HCT116 (cell line): ENCODE results near the gene CACNB1. TPM values are rescaled to one million over a fixed set of nuclear protein-coding genes. Genes with fewer than 3 reads are reported as not detected.

Experiments
- ATAC-seq: fragments of 200-7000 bp; cut with Tn5 transposase; 2 replicates; pipeline ENCODE4 v1.9.1; 2020; ENCODE audit warnings: mild to moderate bottlenecking, moderate library complexity
- Bru-seq: library from RNA; stranded (reverse); fragments of 400-500 nt; gene quantifications from one replicate; lab custom pipeline; 2021; lab: Mats Ljungman, UMichigan
- BruChase-seq, 2 experiments: library from RNA; stranded (reverse); fragments of 400-500 nt; gene quantifications; one replicate each; lab custom pipeline; 2021; lab: Mats Ljungman, UMichigan
- BruUV-seq: library from RNA; stranded (reverse); fragments of 400-500 nt; replicated peaks from 2 replicates; lab custom pipeline; 2021; lab: Mats Ljungman, UMichigan
- CTCF ChIA-PET: fragments of 300-600 bp; sonication (Branson Sonifier 250); formaldehyde crosslinking; loops from one replicate; lab custom pipeline; 2021; ENCODE audit warnings: antibody characterized with exemption; lab: Charles Lee
- POLR2A ChIA-PET: fragments of 300-600, 350-600 bp; sonication (Branson Sonifier 250); formaldehyde crosslinking; loops from one replicate; lab custom pipeline; 2021; ENCODE audit warnings: antibody characterized with exemption; lab: Charles Lee
- RAD21 ChIA-PET, 2 experiments: fragments of 300-600 bp; sonication (Branson Sonifier 250); formaldehyde crosslinking; loops; one replicate each; lab custom pipeline; 2023; ENCODE audit warnings: low total read pairs in 2 of 2; ENCODE audit not compliant: uncharacterized antibody in 2 of 2, unreplicated experiment in 2 of 2, low non-redundant PET in 1 of 2; lab: Charles Lee
- DNase-seq: peaks from one replicate; pipeline ENCODE4 v3.0.0-alpha.2; 2010; ENCODE audit warnings: low read depth, low spot score
- H2AFZ ChIP-seq: fragments of 200-600 bp; shearing (Covaris generic), sonication (generic); 2 replicates; pipeline ENCODE4 v1.6.1; 2017; ENCODE audit warnings: low read depth, mixed run types, mixed read lengths, antibody characterized with exemption, low read length; ENCODE audit not compliant: poor library complexity, severe bottlenecking
- H3K27ac ChIP-seq: 2 replicates; pipeline ENCODE4 v1.5.1; 2012; ENCODE audit warnings: low read depth, low read length
- H3K27me3 ChIP-seq: fragments of 200-600 bp; sonication (generic); 2 replicates; pipeline ENCODE4 v1.6.1; 2016; ENCODE audit warnings: mixed run types, low read length, mixed read lengths; ENCODE audit not compliant: insufficient read depth
- H3K36me3 ChIP-seq, 2 experiments: fragments of 200-500 bp in 1 of 2; fragments of 200-600 bp in 1 of 2; sonication (Bioruptor generic) in 1 of 2; sonication (generic) in 1 of 2; 2 replicates each; pipeline versions ENCODE4 v1.5.1 to v1.6.1; 2014 to 2016; ENCODE audit warnings: low read length in 2 of 2, inconsistent platforms in 1 of 2, mixed read lengths in 1 of 2, mixed run types in 1 of 2; ENCODE audit not compliant: insufficient read depth in 2 of 2, control insufficient read depth in 1 of 2
- H3K4me1 ChIP-seq, 2 experiments: fragments of 200-600 bp in 1 of 2; sonication (generic) in 1 of 2; 2 replicates each; pipeline versions ENCODE4 v1.5.1 to v1.6.1; 2012 to 2017; ENCODE audit warnings: low read length in 2 of 2, inconsistent platforms in 1 of 2, mild to moderate bottlenecking in 1 of 2, mixed read lengths in 1 of 2, mixed run types in 1 of 2, moderate library complexity in 1 of 2; ENCODE audit not compliant: insufficient read depth in 2 of 2, control insufficient read depth in 1 of 2
- H3K4me2 ChIP-seq: fragments of 200-600 bp; sonication (generic); 2 replicates; pipeline ENCODE4 v1.6.1; 2017; ENCODE audit warnings: mixed run types, low read length, mixed read lengths
- H3K4me3 ChIP-seq, 2 experiments: fragments of 200-600 bp in 1 of 2; sonication (generic) in 1 of 2; replicated peaks in 1 of 2; 2 replicates each; pipeline ENCODE4 v1.5.1; 2011 to 2016; ENCODE audit warnings: low read length in 2 of 2, control low read depth in 1 of 2, low read depth in 1 of 2, mild to moderate bottlenecking in 1 of 2, mixed read lengths in 1 of 2, mixed run types in 1 of 2
- H3K79me2 ChIP-seq: fragments of 200-600 bp; sonication (generic); 2 replicates; pipeline ENCODE4 v1.6.1; 2017; ENCODE audit warnings: mild to moderate bottlenecking, mixed run types, low read length, moderate library complexity, mixed read lengths; ENCODE audit not compliant: insufficient read depth
- H3K9ac ChIP-seq: fragments of 200-600 bp; sonication (generic); 2 replicates; pipeline ENCODE4 v1.6.1; 2016; ENCODE audit warnings: low read length, mixed read lengths
- H3K9me2 ChIP-seq: fragments of 200-600 bp; sonication (generic), shearing (Covaris generic); 2 replicates; pipeline ENCODE4 v1.6.1; 2017; ENCODE audit warnings: mixed run types, mild to moderate bottlenecking, moderate library complexity; ENCODE audit not compliant: insufficient read depth
- H3K9me3 ChIP-seq, 2 experiments: fragments of 200-500 bp in 1 of 2; fragments of 200-600 bp in 1 of 2; sonication (Bioruptor generic) in 1 of 2; sonication (generic) in 1 of 2; 2 replicates each; pipeline ENCODE4 v1.6.1; 2014 to 2017; ENCODE audit warnings: low read length in 2 of 2, mixed read lengths in 2 of 2, inconsistent platforms in 1 of 2, low read depth in 1 of 2, mild to moderate bottlenecking in 1 of 2, mixed run types in 1 of 2, moderate library complexity in 1 of 2; ENCODE audit not compliant: control insufficient read depth in 1 of 2, insufficient read depth in 1 of 2
- H4K20me1 ChIP-seq: fragments of 200-600 bp; sonication (generic), shearing (Covaris generic); 2 replicates; pipeline ENCODE4 v1.6.1; 2017; ENCODE audit warnings: mixed run types, mild to moderate bottlenecking, moderate library complexity; ENCODE audit not compliant: insufficient read depth
- CBX3 ChIP-seq: IDR thresholded peaks from 2 replicates; pipeline ENCODE4 v1.6.1; 2012; ENCODE audit warnings: low read depth
- CTCF ChIP-seq, 3 experiments: fragments of 200-600 bp in 1 of 3; sonication (generic) in 1 of 3; IDR thresholded peaks in 2 of 3; conservative IDR thresholded peaks in 1 of 3; 2 replicates each; pipeline ENCODE4 v1.5.1; 2012 to 2017; ENCODE audit warnings: low read depth in 2 of 3, low read length in 2 of 3, antibody characterized with exemption in 1 of 3, borderline replicate concordance in 1 of 3, control low read depth in 1 of 3, mild to moderate bottlenecking in 1 of 3, mixed read lengths in 1 of 3, mixed run types in 1 of 3, moderate library complexity in 1 of 3; ENCODE audit not compliant: insufficient read depth in 1 of 3
- FOSL1 ChIP-seq: IDR thresholded peaks from 2 replicates; pipeline ENCODE4 v1.6.1; 2012; ENCODE audit warnings: low read depth
- JUND ChIP-seq: IDR thresholded peaks from 2 replicates; pipeline ENCODE4 v1.6.1; 2012
- POLR2A ChIP-seq: IDR thresholded peaks from 2 replicates; pipeline ENCODE4 v1.7.0; 2011; ENCODE audit warnings: borderline replicate concordance; ENCODE audit not compliant: insufficient read depth, insufficient read length; ENCODE audit errors: extremely low read depth
- POLR2AphosphoS5 ChIP-seq: IDR thresholded peaks from 2 replicates; pipeline ENCODE4 v1.6.1; 2011; ENCODE audit warnings: mild to moderate bottlenecking, low read depth, low read length, moderate library complexity
- ZFX ChIP-seq: fragments of 450-650 bp; IDR thresholded peaks from 2 replicates; pipeline ENCODE4 v1.6.1; 2017
- intact Hi-C: fragments of 100-400 bp; cut with micrococcal nuclease; formaldehyde crosslinking; loops from 2 replicates; pipeline ENCODE4 v1.10.0; 2022
- long read RNA-seq: library from polyadenylated mRNA; unstranded; transcript quantifications from one replicate; pipeline ENCODE4 v2.0.0, GENCODE V29; 2021; ENCODE audit not compliant: unreplicated experiment
- polyA plus RNA-seq: library from polyadenylated mRNA; unstranded; fragments of >200 nt; gene quantifications from 2 replicates; pipeline ENCODE4 v1.2.1, GENCODE V29; 2012; ENCODE audit warnings: missing spikeins
- total RNA-seq: library from RNA; stranded (reverse); gene quantifications from one replicate; pipeline ENCODE4 v1.2.1, GENCODE V29; 2021; ENCODE audit not compliant: unreplicated experiment

The CACNB1 gene
- total RNA-seq (13.0 TPM), Bru-seq, nascent RNA (percentile 51 among the genes with signal in this experiment), BruChase-seq, experiment 1, labeled RNA remaining after a 6-hour chase (percentile 62 among the genes with signal in this experiment), BruChase-seq, experiment 2, labeled RNA remaining after a 2-hour chase (percentile 56 among the genes with signal in this experiment)
- 5.4 and 6.5 TPM in 2 replicates for polyA plus RNA-seq
- long read RNA-seq, partial matches to known transcripts = 1 of 5 reads
- long read RNA-seq, other reads (novel, unspliced or antisense) = 2 of 5 reads

GRCh38 chr17:39197380-39198185, at the start of gene CACNB1:
CACNB1 (minus strand) TSS chr17:39197669; CDS start chr17:39197495, 174 bp downstream.
- Histone ChIP-seq H3K9me3 (no peaks in the 10 kb centered on the region), H3K27ac (peak within 1 kb of the TSS; percentile 85), H3K9ac (peak within 1 kb of the TSS; percentile 75), H3K4me1 (peaks cover 24 to 52% of the 10 kb centered on the region in 2 experiments), H3K4me3 (peak within 1 kb of the TSS; percentile 52 to 75), H4K20me1 (peaks cover 10% of the 10 kb centered on the region; the same call in 1 of the 2 replicates), H3K36me3 (peaks cover 13 to 23% of the 10 kb centered on the region in 2 experiments), H3K27me3 (no peaks in the 10 kb centered on the region), H3K4me2 (peak within 1 kb of the TSS; percentile 92), H3K79me2 (peaks cover 38% of the 10 kb centered on the region), H3K9me2 (no peaks in the 10 kb centered on the region), H2AFZ (peak within 1 kb of the TSS; percentile 57)
- ChIA-PET RAD21 (interaction anchor here in 1 of 2 experiments (1.2 kb wide), 1 partner anchor 10 kb away, joined by 4 read pairs; no protein-coding TSS in a partner anchor), POLR2A (interaction anchor here (0.6 to 1.0 kb wide), 2 partner anchors 22 to 39 kb away, joined by 3 to 7 read pairs; no protein-coding TSS in a partner anchor), CTCF (interaction anchor here (1.3 to 1.6 kb wide), 2 partner anchors 33 to 39 kb away, joined by 3 to 5 read pairs; no protein-coding TSS in a partner anchor)
- TF ChIP-seq POLR2AphosphoS5 (peak; percentile 76), ZFX (peak; percentile 47; the same call in 1 of the 2 replicates), CBX3 (no peak), POLR2A (peak; percentile 56), JUND (no peak)
- intact Hi-C loops = no loop called here
- peak; percentile 73 for ATAC-seq
- BruUV-seq = no TSS peak
- DNase-seq = no peak

GRCh38 chr17:39246274-39246673, 48.8 kb upstream of the CACNB1 start:
- Histone ChIP-seq H3K4me2 (no peak overlapping the region), H2AFZ (no peak overlapping the region), H3K27me3 (no peaks in the 10 kb centered on the region), H3K9me2 (no peaks in the 10 kb centered on the region), H3K9me3 (no peaks in the 10 kb centered on the region), H3K79me2 (no peaks in the 10 kb centered on the region), H3K27ac (no peak overlapping the region), H3K36me3 (no peaks in the 10 kb centered on the region), H3K4me1 (peaks cover 0 to 11% of the 10 kb centered on the region in 2 experiments; a peak in 2 of 4 replicates), H3K9ac (no peak overlapping the region), H4K20me1 (no peaks in the 10 kb centered on the region), H3K4me3 (no peak overlapping the region)
- RAD21 ChIA-PET = no interaction called here
- ATAC-seq (no peak), DNase-seq (no peak)
- no TSS peak for BruUV-seq
- TF ChIP-seq POLR2AphosphoS5 = no peak
- TF ChIP-seq FOSL1 = no peak
- TF ChIP-seq CTCF (IDR thresholded peaks at IDR 0.05 in 2 of 3, conservative IDR thresholded peaks at IDR 0.05 in 1 of 3; ENCODE audit: borderline replicate concordance in 1 of 3, insufficient read depth in 1 of 3, low read depth in 2 of 3, low read length in 2 of 3) = peak in 2 of 3 experiments; percentile 12 to 20; a peak in 1 of 6 replicates
- intact Hi-C loops = no loop called here
- POLR2A ChIA-PET = no interaction called here
- CTCF ChIA-PET = interaction anchor here (3.0 to 3.1 kb wide), 2 partner anchors 11 to 40 kb away, joined by 41 to 105 read pairs; no protein-coding TSS in a partner anchor
